MM.1S (cell line): ENCODE data around the gene ADAMTS13.

Source experiments
- DNase-seq: peaks from one replicate; pipeline ENCODE4 v3.0.0-alpha.2; 2015
- H2AFZ ChIP-seq: fragments of 300-600 bp; sonication (generic); 2 replicates; pipeline ENCODE4 v1.6.0; 2016; ENCODE audit warnings: antibody characterized with exemption, low read length
- H3F3A ChIP-seq: fragments of 300-600 bp; sonication (generic); 2 replicates; pipeline ENCODE4 v1.6.1; 2016; ENCODE audit warnings: mild to moderate bottlenecking, antibody characterized with exemption, low read length, moderate library complexity, mixed read lengths; ENCODE audit not compliant: insufficient read depth
- H3K27ac ChIP-seq: fragments of 300-600 bp; sonication (generic); 2 replicates; pipeline ENCODE4 v1.5.1; 2016; ENCODE audit warnings: mild to moderate bottlenecking, low read length
- H3K27me3 ChIP-seq: fragments of 300-600 bp; sonication (generic); replicated peaks from 2 replicates; pipeline ENCODE4 v1.6.0; 2016; ENCODE audit warnings: low read length; ENCODE audit not compliant: insufficient read depth
- H3K36me3 ChIP-seq: fragments of 300-600 bp; sonication (generic); replicated peaks from 2 replicates; pipeline ENCODE4 v1.6.1; 2016; ENCODE audit warnings: mild to moderate bottlenecking, low read length, mixed read lengths; ENCODE audit not compliant: insufficient read depth
- H3K4me1 ChIP-seq: fragments of 300-600 bp; sonication (generic); 2 replicates; pipeline ENCODE4 v1.6.1; 2016; ENCODE audit warnings: low read length, mixed read lengths
- H3K4me2 ChIP-seq: fragments of 300-600 bp; sonication (generic); 2 replicates; pipeline ENCODE4 v1.6.0; 2016; ENCODE audit warnings: low read depth, low read length
- H3K4me3 ChIP-seq: fragments of 300-600 bp; sonication (generic); 2 replicates; pipeline ENCODE4 v1.5.1; 2016; ENCODE audit warnings: low read length, mixed read lengths
- H3K79me2 ChIP-seq: fragments of 300-600 bp; sonication (generic); 2 replicates; pipeline ENCODE4 v1.6.1; 2016; ENCODE audit warnings: mixed run types, low read length, mixed read lengths
- H3K9ac ChIP-seq: fragments of 300-600 bp; sonication (generic); 2 replicates; pipeline ENCODE4 v1.6.1; 2016; ENCODE audit warnings: low read length, mixed read lengths
- H3K9me2 ChIP-seq: fragments of 300-600 bp; sonication (generic); replicated peaks from 2 replicates; pipeline ENCODE4 v1.6.1; 2016; ENCODE audit warnings: mild to moderate bottlenecking, low read length, mixed read lengths; ENCODE audit not compliant: insufficient read depth
- H3K9me3 ChIP-seq: fragments of 300-600 bp; sonication (generic); replicated peaks from 2 replicates; pipeline ENCODE4 v1.6.1; 2016; ENCODE audit warnings: mild to moderate bottlenecking, low read length, mixed read lengths; ENCODE audit not compliant: insufficient read depth
- H4K20me1 ChIP-seq: fragments of 300-600 bp; sonication (generic); 2 replicates; pipeline ENCODE4 v1.6.1; 2016; ENCODE audit warnings: mild to moderate bottlenecking, low read length, moderate library complexity, mixed read lengths; ENCODE audit not compliant: insufficient read depth
- EZH2 ChIP-seq: fragments of 300-600 bp; sonication (generic); optimal IDR thresholded peaks from 2 replicates; pipeline ENCODE3; 2017; ENCODE audit warnings: low read depth, mild to moderate bottlenecking, antibody characterized with exemption, low read length, mixed read lengths
- EZH2phosphoT487 ChIP-seq: fragments of 300-600 bp; sonication (generic); IDR thresholded peaks from 2 replicates; pipeline ENCODE4 v1.6.1; 2018; ENCODE audit warnings: antibody characterized with exemption, low read length
- TF ChIP-seq, protein P1 (sequence below): fragments of 300-600 bp; sonication (generic); IDR thresholded peaks from 2 replicates; pipeline ENCODE4 v1.5.1; 2016; ENCODE audit warnings: antibody characterized with exemption, low read length, mixed read lengths

Gene ADAMTS13

DNA sequence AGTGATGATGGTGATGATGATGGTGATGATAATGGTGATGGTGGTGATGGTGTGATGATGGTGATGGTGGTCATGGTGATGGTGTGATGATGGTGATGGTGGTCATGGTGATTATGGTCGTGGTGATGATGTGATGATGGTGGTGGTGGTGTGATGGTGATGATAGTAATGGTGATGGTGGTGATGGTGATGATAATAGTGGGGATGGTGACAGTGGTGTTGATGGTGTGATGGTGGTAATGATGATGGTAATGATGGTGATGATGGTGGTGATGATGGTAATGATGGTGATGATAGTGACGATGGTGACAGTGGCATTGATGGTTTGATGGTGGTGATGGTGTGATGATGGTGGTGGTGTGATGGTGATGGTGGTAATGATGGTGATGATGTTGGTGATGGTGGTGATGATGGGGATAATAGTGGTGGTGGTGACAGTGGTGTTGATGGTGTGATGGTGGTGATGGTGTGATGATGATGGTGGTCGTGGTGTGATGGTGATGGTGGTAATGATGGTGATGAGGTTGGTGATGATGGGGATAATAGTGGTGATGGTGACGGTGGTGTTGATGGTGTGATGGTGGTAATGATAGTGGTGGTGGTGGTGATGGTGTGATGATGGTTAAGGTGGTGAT lies 39.5 kb upstream of the ADAMTS13 start:
- Histone ChIP-seq H3K27ac (no peak overlapping the region), H3K27me3 (peaks cover 46% of the 10 kb centered on the region), H3K4me2 (no peak overlapping the region), H3K4me1 (no peaks in the 10 kb centered on the region), H3F3A (no peaks in the 10 kb centered on the region), H3K9me3 (no peaks in the 10 kb centered on the region), H3K9ac (no peak overlapping the region), H4K20me1 (no peaks in the 10 kb centered on the region), H2AFZ (no peak overlapping the region), H3K9me2 (no peaks in the 10 kb centered on the region), H3K36me3 (no peaks in the 10 kb centered on the region), H3K4me3 (no peak overlapping the region), H3K79me2 (no peaks in the 10 kb centered on the region)
- DNase-seq = no peak
- TF ChIP-seq, protein P1, sequence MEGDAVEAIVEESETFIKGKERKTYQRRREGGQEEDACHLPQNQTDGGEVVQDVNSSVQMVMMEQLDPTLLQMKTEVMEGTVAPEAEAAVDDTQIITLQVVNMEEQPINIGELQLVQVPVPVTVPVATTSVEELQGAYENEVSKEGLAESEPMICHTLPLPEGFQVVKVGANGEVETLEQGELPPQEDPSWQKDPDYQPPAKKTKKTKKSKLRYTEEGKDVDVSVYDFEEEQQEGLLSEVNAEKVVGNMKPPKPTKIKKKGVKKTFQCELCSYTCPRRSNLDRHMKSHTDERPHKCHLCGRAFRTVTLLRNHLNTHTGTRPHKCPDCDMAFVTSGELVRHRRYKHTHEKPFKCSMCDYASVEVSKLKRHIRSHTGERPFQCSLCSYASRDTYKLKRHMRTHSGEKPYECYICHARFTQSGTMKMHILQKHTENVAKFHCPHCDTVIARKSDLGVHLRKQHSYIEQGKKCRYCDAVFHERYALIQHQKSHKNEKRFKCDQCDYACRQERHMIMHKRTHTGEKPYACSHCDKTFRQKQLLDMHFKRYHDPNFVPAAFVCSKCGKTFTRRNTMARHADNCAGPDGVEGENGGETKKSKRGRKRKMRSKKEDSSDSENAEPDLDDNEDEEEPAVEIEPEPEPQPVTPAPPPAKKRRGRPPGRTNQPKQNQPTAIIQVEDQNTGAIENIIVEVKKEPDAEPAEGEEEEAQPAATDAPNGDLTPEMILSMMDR = no peak
- no peak for TF ChIP-seq EZH2
- no peak for TF ChIP-seq EZH2phosphoT487

DNA sequence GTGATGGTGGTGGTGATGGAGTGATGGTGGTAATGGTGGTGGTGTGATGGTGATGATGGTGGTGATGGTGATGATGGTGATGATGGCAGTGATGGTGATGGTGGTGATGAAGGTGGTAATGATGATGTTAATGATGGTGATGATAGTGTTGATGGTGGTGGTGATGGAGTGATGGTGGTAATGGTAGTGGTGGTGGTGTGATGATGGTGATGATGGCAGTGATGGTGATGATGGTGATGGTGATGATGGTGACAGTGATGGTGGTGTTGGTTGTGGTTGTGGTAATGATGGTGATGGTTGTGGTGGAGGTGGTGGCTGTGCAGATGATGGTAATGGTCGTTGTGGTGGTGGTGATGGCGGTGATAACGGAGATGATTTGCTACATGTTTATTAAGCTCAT lies 38.7 kb upstream of the ADAMTS13 start:
- H3K27me3 ChIP-seq = peaks cover 46% of the 10 kb centered on the region
- no peaks in the 10 kb centered on the region for H3K4me1 ChIP-seq
- TF ChIP-seq, protein P1 = no peak
- TF ChIP-seq EZH2phosphoT487 = no peak
- TF ChIP-seq EZH2 = no peak
- no peaks in the 10 kb centered on the region for H3K9me3 ChIP-seq
- no peak overlapping the region for H3K27ac ChIP-seq
- no peaks in the 10 kb centered on the region for H3K79me2 ChIP-seq
- no peaks in the 10 kb centered on the region for H3F3A ChIP-seq
- no peak overlapping the region for H3K4me3 ChIP-seq
- H2AFZ ChIP-seq = no peak overlapping the region
- no peaks in the 10 kb centered on the region for H3K9me2 ChIP-seq
- no peaks in the 10 kb centered on the region for H4K20me1 ChIP-seq
- H3K4me2 ChIP-seq = no peak overlapping the region
- DNase-seq = no peak
- H3K36me3 ChIP-seq = no peaks in the 10 kb centered on the region
- H3K9ac ChIP-seq = no peak overlapping the region

- H2AFZ ChIP-seq = no peak overlapping the region
- no peaks in the 10 kb centered on the region for H3K4me1 ChIP-seq
- no peaks in the 10 kb centered on the region for H4K20me1 ChIP-seq
- H3K9me3 ChIP-seq = no peaks in the 10 kb centered on the region
- H3K4me2 ChIP-seq = no peak overlapping the region
- H3K4me3 ChIP-seq = no peak overlapping the region
- TF ChIP-seq, protein P1 = no peak
- TF ChIP-seq EZH2 (no peak), EZH2phosphoT487 (no peak)
- no peaks in the 10 kb centered on the region for H3K9me2 ChIP-seq
- H3K27ac ChIP-seq = no peak overlapping the region
- H3K36me3 ChIP-seq = no peaks in the 10 kb centered on the region
- no peak overlapping the region for H3K9ac ChIP-seq
- H3K27me3 ChIP-seq = peaks cover 56% of the 10 kb centered on the region
- H3F3A ChIP-seq = no peaks in the 10 kb centered on the region
- H3K79me2 ChIP-seq = no peaks in the 10 kb centered on the region
- no peak for DNase-seq
These were observed 37.3 kb upstream of the ADAMTS13 start for GRCh38 chr9:133384736-133385321.
